A673 (cell line): ENCODE data around the gene VAT1L.

Source experiments
- CTCF ChIP-seq: fragments of 300-800, 200-600 bp; sonication (generic); conservative IDR thresholded peaks from 2 replicates; pipeline ENCODE4 v1.5.1; 2017; ENCODE audit warnings: low read depth, mild to moderate bottlenecking, antibody characterized with exemption, low read length, moderate library complexity, mixed read lengths
- EZH2 ChIP-seq: fragments of 200-600 bp; sonication (generic); IDR thresholded peaks from 2 replicates; pipeline ENCODE4 v1.6.1; 2017; ENCODE audit warnings: borderline replicate concordance, low read depth, mild to moderate bottlenecking, mixed read lengths, antibody characterized with exemption, low read length; ENCODE audit not compliant: poor library complexity, severe bottlenecking

- TF ChIP-seq CTCF (no peak), EZH2 (no peak)
These were observed 139.7 kb downstream of the VAT1L start for GRCh38 chr16:77928096-77928495.
